Activated naive CD4-positive, alpha-beta T cell treated with anti-CD3 and anti-CD28 coated beads for 36 hours (primary cell): Measurements from ENCODE around the gene C2orf76. TPM values are rescaled to one million over a fixed set of nuclear protein-coding genes. Genes with fewer than 3 reads are reported as not detected.

Experiments used
- CTCF ChIA-PET: fragments of 350-600 bp; sonication (Branson Sonifier 250); formaldehyde crosslinking; loops from one replicate; lab custom pipeline; 2021; ENCODE audit warnings: antibody characterized with exemption; lab: Charles Lee
- DNase-seq: peaks from one replicate; pipeline ENCODE4 v3.0.0-alpha.2; 2020
- H3K27ac Mint-ChIP-seq: one replicate; pipeline ENCODE4 v1.8.0; 2021; ENCODE audit warnings: mild to moderate bottlenecking, mixed read lengths
- H3K27me3 Mint-ChIP-seq: one replicate; pipeline ENCODE4 v1.8.0; 2021; ENCODE audit warnings: low read depth, mixed read lengths
- H3K36me3 Mint-ChIP-seq: one replicate; pipeline ENCODE4 v1.8.0; 2021; ENCODE audit warnings: low read depth, mixed read lengths
- H3K4me1 Mint-ChIP-seq: one replicate; pipeline ENCODE4 v1.8.0; 2021; ENCODE audit warnings: low read depth, mixed read lengths
- H3K4me3 Mint-ChIP-seq: one replicate; pipeline ENCODE4 v1.8.0; 2021; ENCODE audit warnings: mild to moderate bottlenecking, moderate library complexity, mixed read lengths
- H3K9me3 Mint-ChIP-seq: one replicate; pipeline ENCODE4 v1.8.0; 2021; ENCODE audit warnings: mixed read lengths
- intact Hi-C: fragments of 100-400 bp; cut with micrococcal nuclease; formaldehyde crosslinking; loops from one replicate; pipeline ENCODE4 v1.15.1; 2023
- total RNA-seq, 2 experiments: library from RNA; stranded (reverse); gene quantifications; one replicate each; pipeline ENCODE4 v1.2.3, GENCODE V29; 2021

Gene C2orf76
- total RNA-seq, 2 experiments from 2014 or later, result 9.5 to 11.1 TPM

DNA sequence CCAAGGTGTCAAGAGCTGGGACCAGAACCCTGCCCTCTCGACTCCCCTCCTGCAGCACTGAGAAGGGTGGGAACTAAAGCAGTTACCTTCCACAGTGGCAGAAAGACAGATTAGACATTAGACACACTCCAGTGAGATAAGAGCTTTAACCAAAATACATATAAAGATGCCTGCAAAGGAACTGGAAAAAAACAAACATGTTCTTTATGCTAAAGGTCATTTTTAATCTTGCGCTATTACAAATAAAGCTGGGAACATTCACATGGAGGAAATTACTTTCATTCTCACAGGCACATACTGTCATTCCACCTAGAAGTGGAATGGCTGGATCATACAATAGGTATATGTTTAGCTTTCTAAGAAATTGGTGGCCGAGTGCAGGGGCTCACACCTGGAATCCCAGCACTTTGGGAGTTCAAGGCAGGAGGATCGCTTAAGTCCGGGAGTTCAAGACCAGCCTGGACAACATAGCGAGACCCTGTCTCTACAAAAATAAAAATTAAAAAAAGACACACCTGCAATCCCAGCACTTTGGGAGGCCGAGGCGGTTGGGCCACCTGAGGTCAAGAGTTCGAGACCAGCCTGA is 41.9 kb downstream of the C2orf76 start:
- no peak overlapping the region for H3K4me3 Mint-ChIP-seq
- CTCF ChIA-PET, result no interaction called here
- H3K9me3 Mint-ChIP-seq, result no peaks in the 10 kb centered on the region
- intact Hi-C loops, result no loop called here
- no peaks in the 10 kb centered on the region for H3K4me1 Mint-ChIP-seq
- no peaks in the 10 kb centered on the region for H3K36me3 Mint-ChIP-seq
- no peaks in the 10 kb centered on the region for H3K27me3 Mint-ChIP-seq
- no peak for DNase-seq
- H3K27ac Mint-ChIP-seq, result no peak overlapping the region

DNA sequence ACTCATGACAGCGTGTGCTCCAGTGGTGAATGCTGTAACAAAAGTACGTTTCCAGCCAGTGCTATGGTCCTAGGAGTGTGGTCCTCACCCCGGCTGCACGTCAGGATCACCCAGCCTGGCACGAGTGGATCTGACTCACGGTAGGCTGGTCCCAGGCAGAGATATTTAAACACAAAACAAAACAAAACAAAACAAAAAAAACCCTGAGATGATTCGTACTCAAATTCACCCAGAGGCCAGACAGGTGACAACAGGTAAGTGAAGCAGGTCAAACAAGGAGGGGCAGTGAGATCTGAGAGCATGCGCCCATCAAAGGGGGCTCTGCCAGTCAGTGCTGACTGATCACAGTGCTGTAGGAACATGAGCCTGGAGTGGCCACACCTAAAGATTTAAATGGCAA is 43.2 kb downstream of the C2orf76 start:
- Mint-ChIP-seq H3K4me3 (no peak overlapping the region), H3K4me1 (no peaks in the 10 kb centered on the region), H3K9me3 (no peaks in the 10 kb centered on the region), H3K27ac (no peak overlapping the region), H3K36me3 (no peaks in the 10 kb centered on the region), H3K27me3 (no peaks in the 10 kb centered on the region)
- CTCF ChIA-PET, result no interaction called here
- no peak for DNase-seq
- intact Hi-C loops, result no loop called here

DNA sequence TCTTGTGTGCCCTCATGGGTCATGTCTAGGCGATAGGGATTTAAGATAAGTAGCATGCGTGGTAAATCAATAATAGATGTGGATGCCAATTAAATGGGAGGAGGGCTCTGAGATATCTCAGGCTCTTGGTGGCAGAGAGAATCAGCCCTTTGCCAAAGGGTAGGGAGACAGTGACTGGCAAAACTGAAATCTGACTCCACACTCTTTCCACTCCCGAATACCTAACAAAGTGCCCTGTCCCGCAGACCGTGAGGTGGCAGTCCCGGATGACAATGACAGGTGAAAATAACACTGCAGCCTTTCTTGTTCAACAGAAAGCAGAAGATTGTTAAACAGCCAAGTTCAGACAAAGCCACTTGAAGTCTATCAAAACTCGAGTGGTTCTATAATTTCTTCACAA is 47.0 kb downstream of the C2orf76 start:
- Mint-ChIP-seq H3K9me3 (no peaks in the 10 kb centered on the region), H3K27me3 (no peaks in the 10 kb centered on the region), H3K4me3 (no peak overlapping the region), H3K27ac (no peak overlapping the region), H3K36me3 (peaks cover 3% of the 10 kb centered on the region), H3K4me1 (no peaks in the 10 kb centered on the region)
- intact Hi-C loops, result no loop called here
- DNase-seq, result no peak
- CTCF ChIA-PET, result no interaction called here

DNA sequence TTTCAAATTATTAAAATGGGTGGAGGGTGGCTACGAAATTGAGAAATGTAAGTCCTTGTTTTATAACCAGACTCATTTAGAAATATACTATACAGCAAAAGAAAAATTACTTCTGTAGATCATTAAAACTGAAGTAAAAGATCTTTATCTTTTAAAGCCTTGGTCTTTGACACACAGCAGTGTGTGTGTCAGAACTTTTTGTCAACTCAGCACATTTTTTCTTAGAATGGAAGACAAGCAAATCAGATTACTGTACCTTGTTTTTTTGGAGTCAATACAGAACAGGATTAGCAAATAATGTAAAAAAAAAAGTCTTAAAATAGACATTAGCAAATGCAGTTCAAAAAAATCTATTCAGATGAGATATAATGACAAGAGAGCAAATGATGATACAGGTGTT is 49.1 kb downstream of the C2orf76 start:
- Mint-ChIP-seq H3K27ac (no peak overlapping the region), H3K4me1 (no peaks in the 10 kb centered on the region), H3K4me3 (no peak overlapping the region), H3K36me3 (peaks cover 3% of the 10 kb centered on the region), H3K27me3 (no peaks in the 10 kb centered on the region), H3K9me3 (no peaks in the 10 kb centered on the region)
- DNase-seq, result no peak
- CTCF ChIA-PET, result no interaction called here
- intact Hi-C loops, result no loop called here

DNA sequence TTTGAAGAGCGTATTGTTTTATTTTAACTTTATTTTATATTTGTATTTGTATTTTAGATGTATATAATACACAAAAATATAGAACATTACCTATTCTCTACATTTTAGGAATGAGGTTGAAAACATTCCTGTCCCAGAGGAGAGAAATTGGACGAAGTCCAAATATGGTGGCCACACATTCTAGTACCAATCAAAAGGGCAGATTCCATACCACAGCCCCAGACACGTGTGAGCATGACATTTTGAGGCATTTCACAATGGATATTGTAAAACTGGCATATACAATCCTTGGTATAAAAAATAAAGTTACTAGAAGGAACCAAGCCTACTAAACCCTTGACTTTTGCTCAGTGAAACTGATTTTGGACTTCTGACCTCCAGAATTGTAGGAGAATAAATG is 50.6 kb downstream of the C2orf76 start:
- Mint-ChIP-seq H3K4me3 (no peak overlapping the region), H3K36me3 (peaks cover 5% of the 10 kb centered on the region), H3K9me3 (no peaks in the 10 kb centered on the region), H3K27me3 (no peaks in the 10 kb centered on the region), H3K4me1 (no peaks in the 10 kb centered on the region), H3K27ac (no peak overlapping the region)
- CTCF ChIA-PET, result no interaction called here
- no peak for DNase-seq
- intact Hi-C loops, result no loop called here

DNA sequence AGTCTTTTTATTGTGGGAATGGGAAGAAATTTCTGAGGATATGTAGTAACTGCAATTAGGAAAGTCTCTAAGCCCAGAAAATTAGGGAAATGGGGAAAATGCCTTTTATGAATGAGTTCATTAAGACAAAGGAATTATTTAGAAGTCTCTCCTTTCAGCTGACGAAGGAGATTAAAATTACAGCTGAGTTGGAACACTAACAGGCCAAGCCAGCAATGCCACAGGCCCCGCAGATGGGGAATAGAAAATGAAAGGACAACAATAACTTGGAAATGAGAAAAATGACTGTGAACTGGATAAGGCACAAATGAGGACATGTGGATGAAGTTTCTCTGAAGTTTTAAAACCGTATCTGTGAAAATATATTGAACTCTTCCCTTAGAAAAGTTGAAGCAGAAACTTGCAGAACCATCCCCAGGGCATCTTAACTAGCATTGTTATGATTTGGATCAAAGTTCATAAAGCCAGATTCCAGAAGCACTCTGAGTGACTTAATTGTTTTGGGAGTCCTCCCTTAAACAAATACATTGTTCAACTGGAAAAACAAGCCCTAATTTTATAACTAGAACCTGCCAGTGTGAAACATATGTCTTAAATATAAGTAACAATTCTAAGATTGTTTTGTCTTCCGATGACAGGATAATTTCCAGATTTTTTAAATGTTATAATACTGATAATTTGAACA is 51.3 kb downstream of the C2orf76 start:
- H3K36me3 Mint-ChIP-seq, result peaks cover 7% of the 10 kb centered on the region
- CTCF ChIA-PET, result no interaction called here

DNA sequence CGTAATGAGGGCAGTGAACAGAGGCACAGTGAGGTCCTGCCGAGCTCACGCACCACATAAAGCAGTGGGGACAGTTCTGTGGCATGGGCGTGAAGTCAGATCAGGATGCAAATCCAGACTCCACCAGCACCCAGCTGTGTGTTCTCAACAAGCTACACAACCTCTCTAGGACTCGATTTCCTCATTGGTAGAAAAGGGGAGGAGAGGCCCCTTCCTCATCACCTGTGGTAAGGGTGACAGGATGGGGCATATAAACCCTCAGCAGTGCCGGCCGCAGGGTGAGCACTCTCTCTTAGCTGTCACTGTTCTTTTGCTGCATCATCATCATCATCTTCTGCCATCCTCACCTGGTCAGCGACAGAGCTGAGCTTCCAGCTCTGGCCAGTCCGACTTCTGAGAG is 54.8 kb downstream of the C2orf76 start:
- intact Hi-C loops, result no loop called here

More for the DNA sequence above, 51.3 kb downstream of the C2orf76 start:
- no peak overlapping the region for H3K27ac Mint-ChIP-seq
- no peak overlapping the region for H3K4me3 Mint-ChIP-seq
- DNase-seq, result no peak
- intact Hi-C loops, result no loop called here
- H3K4me1 Mint-ChIP-seq, result no peaks in the 10 kb centered on the region
- H3K9me3 Mint-ChIP-seq, result no peaks in the 10 kb centered on the region
- H3K27me3 Mint-ChIP-seq, result no peaks in the 10 kb centered on the region

DNA sequence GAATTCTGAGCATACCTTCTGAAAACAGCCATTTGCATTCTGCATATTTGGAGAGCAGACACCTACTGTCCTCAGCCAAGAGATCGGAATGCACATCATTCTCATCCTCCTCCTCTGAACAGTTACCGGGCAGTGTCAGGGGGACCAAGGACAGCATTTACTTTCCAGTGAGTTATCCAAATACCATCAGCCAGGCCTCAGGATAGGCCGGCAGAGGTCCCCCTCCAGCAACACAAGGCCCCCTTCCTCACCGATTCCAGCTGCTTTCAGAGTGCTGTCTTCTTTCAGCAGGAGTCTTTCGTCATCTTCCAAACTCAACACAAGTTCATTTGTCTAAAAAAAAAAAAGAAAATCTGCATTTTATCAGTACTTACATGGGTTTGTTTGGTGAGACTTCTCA is 55.3 kb downstream of the C2orf76 start:
- Mint-ChIP-seq H3K36me3 (peaks cover 7% of the 10 kb centered on the region), H3K4me3 (no peak overlapping the region), H3K27ac (no peak overlapping the region), H3K9me3 (no peaks in the 10 kb centered on the region), H3K27me3 (no peaks in the 10 kb centered on the region), H3K4me1 (no peaks in the 10 kb centered on the region)
- no peak for DNase-seq
- intact Hi-C loops, result no loop called here
- CTCF ChIA-PET, result interaction anchor here (0.7 to 1.5 kb wide), 2 partner anchors 9 to 430 kb away, joined by 3 read pairs; no protein-coding TSS in a partner anchor

More for the DNA sequence above, 54.8 kb downstream of the C2orf76 start:
- Mint-ChIP-seq H3K36me3 (peaks cover 7% of the 10 kb centered on the region), H3K27me3 (no peaks in the 10 kb centered on the region), H3K9me3 (no peaks in the 10 kb centered on the region), H3K4me1 (no peaks in the 10 kb centered on the region), H3K27ac (no peak overlapping the region), H3K4me3 (no peak overlapping the region)
- CTCF ChIA-PET, result interaction anchor here (0.7 to 1.5 kb wide), 2 partner anchors 10 to 430 kb away, joined by 3 read pairs; no protein-coding TSS in a partner anchor
- no peak for DNase-seq

DNA sequence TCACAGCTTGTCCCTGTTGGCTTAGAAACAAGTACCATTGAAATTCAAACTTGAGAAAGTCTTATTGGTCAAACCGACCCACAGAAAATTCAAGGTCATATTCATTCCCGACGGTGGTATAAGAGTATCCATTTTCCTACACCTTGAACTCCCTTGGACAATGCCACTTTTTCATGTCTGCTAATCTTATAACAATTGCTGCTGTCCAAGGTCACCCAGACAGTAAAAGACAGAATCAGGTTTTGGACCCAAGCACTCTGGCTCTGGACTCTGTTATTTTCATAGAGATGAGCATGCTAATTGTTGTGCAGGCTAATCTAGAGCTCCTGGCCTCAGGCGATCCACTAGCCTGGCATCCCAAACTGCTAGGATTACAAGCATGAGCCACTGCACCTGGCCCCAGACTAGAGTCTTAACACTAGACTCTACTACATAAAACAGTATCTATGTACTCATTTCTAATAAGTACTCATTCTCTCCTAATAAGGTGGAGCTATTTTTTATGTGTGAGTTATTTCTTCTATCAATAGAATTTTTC is 57.8 kb downstream of the C2orf76 start:
- no peaks in the 10 kb centered on the region for H3K4me1 Mint-ChIP-seq
- H3K4me3 Mint-ChIP-seq, result no peak overlapping the region
- H3K36me3 Mint-ChIP-seq, result peaks cover 4% of the 10 kb centered on the region
- CTCF ChIA-PET, result interaction anchor here (0.6 kb wide), 1 partner anchor 171 kb away, joined by 3 read pairs; no protein-coding TSS in a partner anchor
- no peaks in the 10 kb centered on the region for H3K27me3 Mint-ChIP-seq
- no peak for DNase-seq
- intact Hi-C loops, result no loop called here
- H3K9me3 Mint-ChIP-seq, result no peaks in the 10 kb centered on the region
- no peak overlapping the region for H3K27ac Mint-ChIP-seq

DNA sequence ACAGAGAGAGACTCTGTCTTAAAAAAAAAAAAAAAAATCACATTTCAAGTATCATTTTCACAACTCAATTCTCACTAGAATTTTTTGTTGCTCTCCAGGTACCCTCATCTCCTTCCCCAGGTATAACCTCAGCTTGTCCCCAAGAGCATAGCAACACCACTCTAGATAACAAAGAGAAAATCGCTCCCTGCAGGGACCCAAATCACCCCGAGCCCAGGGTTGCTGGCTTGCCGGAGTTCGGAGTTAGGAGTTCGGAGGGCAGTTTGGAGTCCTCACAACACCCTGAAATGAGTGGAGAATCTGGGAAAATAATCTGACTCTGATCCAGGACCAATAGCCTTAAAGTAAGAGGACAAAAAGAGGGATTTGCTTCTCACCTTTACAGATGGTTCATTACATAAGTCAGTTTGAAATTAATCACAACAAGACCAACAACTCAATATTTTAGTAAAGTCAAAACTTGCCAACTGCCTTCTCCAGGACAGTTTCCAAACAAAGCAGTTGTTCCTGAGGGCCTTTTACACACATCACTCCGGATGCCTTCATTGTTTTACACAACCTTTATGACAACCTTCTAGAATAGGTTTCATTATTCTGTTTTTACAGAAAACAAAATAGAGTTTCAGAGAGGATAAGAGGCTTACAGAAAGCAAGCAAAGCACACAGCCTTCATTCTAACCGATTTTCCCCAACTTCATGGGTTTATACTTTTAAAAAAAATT is 59.1 kb downstream of the C2orf76 start:
- no peaks in the 10 kb centered on the region for H3K27me3 Mint-ChIP-seq
- no peaks in the 10 kb centered on the region for H3K9me3 Mint-ChIP-seq
- H3K27ac Mint-ChIP-seq, result no peak overlapping the region

DNA sequence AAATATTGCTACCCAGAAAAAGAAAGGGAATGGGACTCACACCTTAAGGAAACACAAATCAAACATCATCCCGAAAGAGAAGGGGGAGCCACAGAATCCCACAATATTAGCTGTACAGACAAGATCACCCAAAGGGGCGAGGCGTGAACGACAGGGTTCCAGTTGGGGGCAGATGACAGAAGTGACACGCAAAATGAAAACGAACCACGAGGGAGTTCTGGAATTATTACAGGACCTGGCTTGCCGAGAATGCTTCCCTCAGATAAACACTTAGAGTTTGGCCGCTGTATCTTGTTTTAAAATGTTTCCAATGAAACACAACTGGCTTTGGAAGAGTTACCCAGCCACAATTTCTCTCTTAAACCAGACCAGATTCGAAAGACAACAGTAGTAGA is 60.4 kb downstream of the C2orf76 start:
- CTCF ChIA-PET, result no interaction called here
- no peaks in the 10 kb centered on the region for H3K4me1 Mint-ChIP-seq
- H3K27me3 Mint-ChIP-seq, result no peaks in the 10 kb centered on the region
- intact Hi-C loops, result no loop called here
- H3K27ac Mint-ChIP-seq, result no peak overlapping the region
- no peak overlapping the region for H3K4me3 Mint-ChIP-seq
- no peak for DNase-seq
- H3K9me3 Mint-ChIP-seq, result no peaks in the 10 kb centered on the region
- H3K36me3 Mint-ChIP-seq, result peaks cover 4% of the 10 kb centered on the region

More for the DNA sequence above, 59.1 kb downstream of the C2orf76 start:
- Mint-ChIP-seq H3K36me3 (peaks cover 4% of the 10 kb centered on the region), H3K4me1 (no peaks in the 10 kb centered on the region), H3K4me3 (no peak overlapping the region)
- CTCF ChIA-PET, result interaction anchor here (0.6 kb wide), 1 partner anchor 427 kb away, joined by 3 read pairs; no protein-coding TSS in a partner anchor
- intact Hi-C loops, result no loop called here
- DNase-seq, result no peak

DNA sequence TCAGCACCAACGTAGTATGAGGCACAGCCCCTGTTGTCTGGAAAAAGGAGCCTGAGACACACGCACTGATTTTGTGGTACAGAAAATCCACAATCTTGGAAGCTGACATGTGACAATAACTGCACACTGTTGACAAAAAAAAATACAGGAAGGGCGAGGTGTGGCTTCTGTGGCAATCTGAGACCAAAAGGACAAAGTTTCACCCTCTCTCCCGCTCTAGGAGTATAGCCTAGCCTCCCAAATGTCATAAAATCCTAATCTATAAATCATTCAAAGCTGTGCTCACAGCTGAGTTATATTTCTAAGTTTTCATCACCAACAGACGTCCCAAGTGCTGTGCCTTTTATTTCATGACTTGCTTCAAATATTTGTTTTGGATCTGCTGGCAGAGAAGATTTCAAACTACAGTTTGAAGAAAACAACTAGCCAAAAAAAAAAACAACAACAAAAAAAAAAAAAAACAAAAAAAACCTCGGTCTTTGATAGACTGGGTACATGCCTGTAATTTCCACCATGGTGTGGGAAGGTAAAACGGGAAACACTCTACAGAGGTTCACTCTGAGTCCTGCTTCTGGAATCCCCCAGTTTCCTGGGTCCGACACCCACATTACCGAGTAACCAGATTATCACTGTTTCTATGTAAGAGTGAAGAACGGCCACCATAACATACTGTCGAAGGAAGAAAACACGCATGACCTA is 61.0 kb downstream of the C2orf76 start:
- no peak for DNase-seq
- intact Hi-C loops, result no loop called here
- Mint-ChIP-seq H3K36me3 (no peaks in the 10 kb centered on the region), H3K9me3 (no peaks in the 10 kb centered on the region), H3K27me3 (no peaks in the 10 kb centered on the region), H3K4me1 (no peaks in the 10 kb centered on the region), H3K27ac (no peak overlapping the region), H3K4me3 (no peak overlapping the region)
- CTCF ChIA-PET, result interaction anchor here (0.7 kb wide), 2 partner anchors 38 to 105 kb away, joined by 5 read pairs; no protein-coding TSS in a partner anchor
